Smooth muscle cell (in vitro differentiated cells): ENCODE results near the gene ZNF354C. TPM values are rescaled to one million over a fixed set of nuclear protein-coding genes. Genes with fewer than 3 reads are reported as not detected.

ENCODE experiments used
- DNase-seq: peaks from one replicate; lab custom pipeline; 2025; ENCODE audit not compliant: unreplicated experiment; lab: John Stamatoyannopoulos, UW
- H2AFZ ChIP-seq: fragments of 200-600 bp; sonication (generic); 2 replicates; pipeline ENCODE4 v1.6.0; 2016; ENCODE audit warnings: antibody characterized with exemption, low read depth, mild to moderate bottlenecking
- H3F3A ChIP-seq: fragments of 200-600 bp; sonication (generic); 2 replicates; pipeline ENCODE4 v1.6.0; 2017; ENCODE audit warnings: antibody characterized with exemption, low read depth
- H3K27ac ChIP-seq: fragments of 200-600 bp; sonication (generic); 2 replicates; pipeline ENCODE4 v1.5.1; 2016; ENCODE audit warnings: low read depth, mild to moderate bottlenecking
- H3K27me3 ChIP-seq: fragments of 200-600 bp; sonication (generic); 2 replicates; pipeline ENCODE4 v1.6.1; 2016; ENCODE audit warnings: low read depth, mild to moderate bottlenecking
- H3K36me3 ChIP-seq: fragments of 200-600 bp; sonication (generic); 2 replicates; pipeline ENCODE4 v1.5.1; 2016; ENCODE audit warnings: low read depth
- H3K4me1 ChIP-seq: fragments of 200-600 bp; sonication (generic); 2 replicates; pipeline ENCODE4 v1.5.1; 2016; ENCODE audit warnings: low read depth
- H3K4me2 ChIP-seq: fragments of 200-600 bp; sonication (generic); 2 replicates; pipeline ENCODE4 v1.6.0; 2016; ENCODE audit warnings: mild to moderate bottlenecking
- H3K4me3 ChIP-seq: fragments of 200-600 bp; sonication (generic); 2 replicates; pipeline ENCODE4 v1.5.1; 2016; ENCODE audit warnings: mild to moderate bottlenecking
- H3K79me2 ChIP-seq: fragments of 200-600 bp; sonication (generic); 2 replicates; pipeline ENCODE4 v1.6.0; 2016; ENCODE audit warnings: low read depth, mild to moderate bottlenecking
- H3K9ac ChIP-seq: fragments of 200-600 bp; sonication (generic); 2 replicates; pipeline ENCODE4 v1.6.0; 2016; ENCODE audit warnings: low read depth
- H3K9me3 ChIP-seq: fragments of 200-600 bp; sonication (generic); replicated peaks from 2 replicates; pipeline ENCODE4 v1.5.1; 2016; ENCODE audit warnings: low read depth
- H4K20me1 ChIP-seq: fragments of 200-600 bp; sonication (generic); 2 replicates; pipeline ENCODE4 v1.6.0; 2016; ENCODE audit warnings: low read depth
- CTCF ChIP-seq: fragments of 200-600 bp; sonication (generic); IDR thresholded peaks from 2 replicates; pipeline ENCODE4 v1.5.1; 2017; ENCODE audit warnings: borderline replicate concordance, mild to moderate bottlenecking, antibody characterized with exemption; ENCODE audit not compliant: insufficient read depth, poor library complexity, severe bottlenecking
- WGBS: methylation state at CpG from one replicate; pipeline ENCODE4 v1.1.7; 2016; ENCODE audit warnings: low lambda C conversion rate; 5-methylcytosine and 5-hydroxymethylcytosine counted together
- polyA plus RNA-seq: library from polyadenylated mRNA; unstranded; fragments of >200 nt; fragmentation: Nextera tagmentation; extraction: Ambion mirVana; gene quantifications from 2 replicates; pipeline ENCODE4 v1.2.1, GENCODE V29; 2016
- total RNA-seq: library from RNA; depleted of rRNA; stranded (reverse); fragments of >200 nt; gene quantifications from 2 replicates; pipeline ENCODE4 v1.2.3, GENCODE V29; 2014

Gene ZNF354C
- total and polyA plus RNA-seq, 2 experiments from 2014 or later: 4.0 to 11.7 TPM

- Histone ChIP-seq H4K20me1 (no peaks in the 10 kb centered on the region), H3K79me2 (no peaks in the 10 kb centered on the region), H3K9ac (no peak overlapping the region), H3K4me3 (no peak overlapping the region), H3K4me1 (no peaks in the 10 kb centered on the region), H3K27ac (no peak overlapping the region), H3K36me3 (no peaks in the 10 kb centered on the region), H3K4me2 (no peak overlapping the region), H2AFZ (no peak overlapping the region), H3K27me3 (no peaks in the 10 kb centered on the region), H3F3A (no peaks in the 10 kb centered on the region), H3K9me3 (no peaks in the 10 kb centered on the region)
- 93% methylated on average over 10 of the region's 10 CpGs for WGBS
- no peak for TF ChIP-seq CTCF
- no peak for DNase-seq
Measured at GRCh38 chr5:179131321-179131835, 71.2 kb downstream of the ZNF354C start.

DNA sequence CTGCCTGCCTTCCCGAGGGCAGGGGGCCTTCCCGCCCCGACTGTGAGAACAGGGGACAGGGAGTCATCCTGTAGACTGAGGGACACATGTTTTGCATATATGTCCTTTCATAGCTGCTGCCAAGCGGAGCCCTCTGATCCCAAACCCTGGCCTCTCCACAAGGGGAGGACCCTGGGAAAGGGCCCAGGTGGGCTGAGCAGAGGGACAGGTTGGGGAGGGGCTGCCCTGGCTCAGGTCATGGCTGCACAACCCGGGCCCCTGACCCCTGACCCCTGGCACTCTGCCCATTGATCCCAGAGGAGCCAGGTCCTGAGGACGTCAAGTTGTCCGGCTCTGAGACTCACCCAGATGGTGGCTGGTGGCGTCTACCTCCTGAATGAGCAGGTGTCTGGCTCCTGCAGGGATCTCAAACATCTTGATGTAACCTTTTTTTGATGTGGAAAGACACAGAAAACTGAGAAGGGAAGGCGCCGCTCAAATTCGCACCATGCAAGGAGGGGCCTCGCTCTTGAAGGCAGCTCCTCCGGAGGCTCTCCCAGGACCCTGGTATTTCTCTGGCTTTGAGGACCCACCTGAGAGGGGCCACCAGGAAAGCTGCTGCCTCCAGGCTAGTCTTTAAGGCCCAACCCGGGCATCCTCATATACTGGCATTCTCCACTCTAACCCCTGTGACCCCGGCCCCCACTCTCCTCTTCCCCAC, 71.9 kb downstream of the ZNF354C start:
- Histone ChIP-seq H3K36me3 (no peaks in the 10 kb centered on the region), H2AFZ (no peak overlapping the region), H3K9me3 (no peaks in the 10 kb centered on the region), H3K79me2 (no peaks in the 10 kb centered on the region), H4K20me1 (no peaks in the 10 kb centered on the region), H3K4me3 (no peak overlapping the region), H3K9ac (no peak overlapping the region), H3K4me2 (no peak overlapping the region), H3K27me3 (no peaks in the 10 kb centered on the region), H3F3A (no peaks in the 10 kb centered on the region), H3K4me1 (no peaks in the 10 kb centered on the region), H3K27ac (no peak overlapping the region)
- no peak for TF ChIP-seq CTCF
- 88% methylated on average over 15 of the region's 15 CpGs for WGBS
- DNase-seq: no peak

DNA sequence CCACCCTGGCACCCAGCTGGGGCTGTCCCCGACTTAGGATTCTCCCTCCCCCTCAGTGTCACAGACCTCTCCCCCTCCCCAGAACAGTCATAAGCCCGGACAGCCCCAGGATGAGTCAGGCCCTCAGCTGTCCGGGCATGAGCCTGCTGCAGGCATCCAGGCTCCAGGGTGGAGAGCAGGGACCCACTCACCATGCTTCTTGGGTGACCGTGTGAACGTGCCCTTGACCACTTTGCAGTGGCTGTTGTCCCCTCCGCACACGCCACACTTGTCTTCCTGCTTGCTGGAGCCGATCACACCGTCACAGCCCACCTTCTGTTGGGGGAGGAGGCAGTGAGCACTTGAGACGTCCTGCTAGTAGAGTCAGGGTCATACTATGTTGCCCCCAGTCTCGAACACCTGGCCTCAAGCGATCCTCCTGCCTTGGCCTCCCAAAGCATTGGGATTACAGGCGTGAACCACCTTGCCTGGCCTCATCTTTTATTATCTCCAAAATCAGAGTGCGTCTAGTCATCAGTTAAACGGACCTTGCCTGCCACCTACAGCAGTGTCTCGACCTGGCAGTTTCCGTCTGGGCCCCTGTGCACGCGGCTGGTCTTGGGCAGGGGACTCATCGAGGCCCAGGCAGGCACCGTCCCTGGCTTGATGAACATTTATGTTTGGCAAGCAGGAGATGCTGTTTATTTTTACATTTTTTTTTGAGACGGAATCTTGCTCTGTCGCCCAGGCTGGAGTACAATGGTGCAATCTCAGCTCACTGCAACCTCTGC, 72.6 kb downstream of the ZNF354C start:
- H3K4me2 ChIP-seq: no peak overlapping the region
- H3K4me3 ChIP-seq: no peak overlapping the region
- H2AFZ ChIP-seq: no peak overlapping the region
- H3K4me1 ChIP-seq: no peaks in the 10 kb centered on the region
- WGBS: 95% methylated on average over 21 of the region's 23 CpGs
- DNase-seq: no peak
- no peaks in the 10 kb centered on the region for H3F3A ChIP-seq
- H3K9me3 ChIP-seq: no peaks in the 10 kb centered on the region
- H4K20me1 ChIP-seq: no peaks in the 10 kb centered on the region
- H3K27ac ChIP-seq: no peak overlapping the region
- H3K27me3 ChIP-seq: no peaks in the 10 kb centered on the region
- H3K36me3 ChIP-seq: no peaks in the 10 kb centered on the region
- H3K79me2 ChIP-seq: no peaks in the 10 kb centered on the region
- TF ChIP-seq CTCF: no peak
- no peak overlapping the region for H3K9ac ChIP-seq

Other genes starting within 250 kb of the ZNF354C start
- gene ZNF354B, start 200.4 kb upstream of the ZNF354C start, total RNA-seq: 10.9 and 16.0 TPM in 2 replicates
- gene ZNF354B, start 200.4 kb upstream of the ZNF354C start, polyA plus RNA-seq: 2.2 and 4.1 TPM in 2 replicates
- gene ZFP2, start 164.5 kb upstream of the ZNF354C start, total RNA-seq: 3.2 and 5.8 TPM in 2 replicates
- gene ZFP2, start 164.5 kb upstream of the ZNF354C start, polyA plus RNA-seq: 2.2 and 3.2 TPM in 2 replicates
- 0.76 TPM in 1 of 2 replicates, not detected in the other for gene ZNF454, start 119.2 kb upstream of the ZNF354C start, total RNA-seq
- gene ZNF454, start 119.2 kb upstream of the ZNF354C start, polyA plus RNA-seq: 0.07 and 0.17 TPM in 2 replicates
- not detected in 2 replicates for gene GRM6, start 65.1 kb upstream of the ZNF354C start, total RNA-seq
- not detected in 2 replicates for gene GRM6, start 65.1 kb upstream of the ZNF354C start, polyA plus RNA-seq
- 1.1 and 4.5 TPM in 2 replicates for gene ZNF879, start 36.6 kb upstream of the ZNF354C start, total RNA-seq
- 0.58 and 3.0 TPM in 2 replicates for gene ZNF879, start 36.6 kb upstream of the ZNF354C start, polyA plus RNA-seq